NCI-H82 (cell line): Measurements from ENCODE around the gene HS6ST1.

Experiments
- DNase-seq: peaks from one replicate; lab custom pipeline; 2025; lab: John Stamatoyannopoulos, UW

HS6ST1 gene

GRCh38 chr2:128282246-128282975 lies 36.3 kb downstream of the HS6ST1 start:
- no peak for DNase-seq

DNA sequence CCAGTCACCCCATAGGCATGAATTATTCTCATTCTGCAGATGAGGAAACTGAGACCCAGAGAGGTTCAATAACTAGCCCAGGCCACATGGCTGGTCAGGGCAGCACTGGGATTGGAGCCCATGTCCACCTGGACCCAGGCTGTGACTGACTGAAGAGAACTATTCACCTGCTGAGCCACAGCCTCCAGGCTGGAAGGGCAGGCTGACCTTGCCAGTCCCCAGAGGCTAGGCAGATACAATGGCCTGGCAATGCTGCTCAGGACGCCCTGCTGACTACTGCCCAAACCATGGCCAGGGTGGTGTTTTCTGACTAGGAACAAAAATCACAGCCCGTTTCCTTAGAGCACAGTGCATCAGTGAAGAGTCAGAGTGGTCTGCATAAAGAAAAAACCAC lies 36.8 kb downstream of the HS6ST1 start:
- no peak for DNase-seq

- DNase-seq, result no peak
These were observed 37.8 kb downstream of the HS6ST1 start for GRCh38 chr2:128280901-128281321.

DNA sequence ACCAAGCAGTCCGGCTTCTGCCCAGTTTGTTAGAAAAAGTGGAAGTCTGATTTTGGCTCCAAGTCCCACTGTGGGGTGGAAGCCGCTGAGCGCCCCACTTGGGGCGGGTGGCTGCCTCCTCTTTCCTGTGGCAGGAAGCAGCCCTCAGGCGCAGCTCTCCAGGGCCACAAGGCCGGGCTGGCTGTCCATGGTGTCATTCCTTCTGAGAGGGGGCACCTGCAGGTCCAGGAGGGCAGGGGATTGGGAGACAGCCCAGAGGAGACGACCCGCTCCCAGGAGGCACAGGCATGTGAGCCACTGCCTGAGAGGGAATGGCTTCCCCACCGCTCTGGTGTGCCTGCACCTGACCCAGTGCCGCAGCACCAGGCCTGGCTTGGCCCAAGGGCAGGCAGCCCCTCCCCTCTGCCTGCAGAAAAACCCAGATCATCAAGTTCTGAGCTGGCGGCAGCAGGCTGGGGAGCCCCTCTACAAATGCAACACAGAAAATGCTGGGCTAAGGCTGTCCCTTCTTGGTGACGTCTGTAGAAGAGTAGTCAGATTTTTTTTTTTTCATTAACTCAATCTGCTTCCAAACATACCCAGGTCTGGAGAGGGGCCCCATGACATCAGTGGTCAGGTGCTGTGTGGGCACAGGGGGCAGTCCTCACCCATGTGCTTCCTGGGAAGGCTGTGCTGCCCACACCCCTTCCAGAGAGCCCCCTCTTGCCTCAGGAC lies 38.4 kb downstream of the HS6ST1 start:
- no peak for DNase-seq

- no peak for DNase-seq
These were observed 38.9 kb downstream of the HS6ST1 start for GRCh38 chr2:128279786-128280157.

DNA sequence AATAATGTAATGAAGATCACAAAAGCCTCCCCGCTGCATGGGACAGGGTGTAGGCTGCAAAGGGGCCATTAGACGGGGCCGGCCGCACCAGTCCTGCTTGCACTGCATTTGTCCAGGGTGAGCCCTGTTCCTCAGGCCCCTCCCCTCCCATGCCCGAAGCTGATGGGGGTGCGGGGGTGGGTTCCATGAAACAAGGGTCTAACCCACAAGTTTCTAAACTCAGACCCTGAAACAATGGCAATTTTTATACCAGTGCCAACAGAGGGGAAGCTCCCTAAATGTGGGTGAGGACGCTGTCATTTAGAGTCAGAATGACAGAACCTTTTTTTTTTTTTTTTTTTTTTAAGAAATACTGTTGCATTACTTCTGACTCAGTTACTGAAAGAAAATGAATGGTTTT lies 39.7 kb downstream of the HS6ST1 start:
- DNase-seq, result no peak

DNA sequence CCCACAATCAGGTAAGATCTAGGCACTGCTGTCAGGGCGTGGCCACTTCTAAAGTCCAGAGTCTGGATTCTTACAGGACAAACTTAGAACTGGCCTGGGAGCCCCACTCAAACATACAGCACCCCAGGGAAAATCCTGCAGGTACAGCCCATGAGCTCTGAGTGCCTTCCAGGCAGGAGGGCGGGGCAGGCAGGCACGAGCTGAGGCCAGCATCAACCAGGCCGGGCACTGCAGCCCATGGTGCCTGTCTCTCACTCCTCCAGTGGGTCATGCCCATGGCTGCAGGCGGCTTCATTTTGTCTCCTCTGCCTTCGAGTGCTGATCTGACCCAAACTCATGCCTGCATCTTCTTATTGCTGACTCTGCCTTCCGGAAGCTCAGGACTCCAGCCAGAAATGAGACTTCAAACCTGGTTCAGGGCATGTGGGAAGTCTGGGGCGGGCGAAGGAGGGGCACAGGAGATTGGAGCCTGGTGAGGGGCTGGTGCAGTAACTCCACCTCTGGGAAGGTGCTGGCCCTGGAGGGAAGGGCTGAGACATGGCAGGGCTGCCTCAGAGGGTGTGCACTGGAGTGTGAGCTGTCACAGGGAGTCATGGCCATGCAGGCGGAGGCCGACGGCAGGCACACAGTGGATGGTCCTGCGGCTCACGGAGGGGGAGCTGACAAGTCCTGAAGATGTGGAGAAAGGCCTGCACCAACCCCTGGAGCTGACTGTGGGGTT lies 40.5 kb downstream of the HS6ST1 start:
- DNase-seq, result no peak

DNA sequence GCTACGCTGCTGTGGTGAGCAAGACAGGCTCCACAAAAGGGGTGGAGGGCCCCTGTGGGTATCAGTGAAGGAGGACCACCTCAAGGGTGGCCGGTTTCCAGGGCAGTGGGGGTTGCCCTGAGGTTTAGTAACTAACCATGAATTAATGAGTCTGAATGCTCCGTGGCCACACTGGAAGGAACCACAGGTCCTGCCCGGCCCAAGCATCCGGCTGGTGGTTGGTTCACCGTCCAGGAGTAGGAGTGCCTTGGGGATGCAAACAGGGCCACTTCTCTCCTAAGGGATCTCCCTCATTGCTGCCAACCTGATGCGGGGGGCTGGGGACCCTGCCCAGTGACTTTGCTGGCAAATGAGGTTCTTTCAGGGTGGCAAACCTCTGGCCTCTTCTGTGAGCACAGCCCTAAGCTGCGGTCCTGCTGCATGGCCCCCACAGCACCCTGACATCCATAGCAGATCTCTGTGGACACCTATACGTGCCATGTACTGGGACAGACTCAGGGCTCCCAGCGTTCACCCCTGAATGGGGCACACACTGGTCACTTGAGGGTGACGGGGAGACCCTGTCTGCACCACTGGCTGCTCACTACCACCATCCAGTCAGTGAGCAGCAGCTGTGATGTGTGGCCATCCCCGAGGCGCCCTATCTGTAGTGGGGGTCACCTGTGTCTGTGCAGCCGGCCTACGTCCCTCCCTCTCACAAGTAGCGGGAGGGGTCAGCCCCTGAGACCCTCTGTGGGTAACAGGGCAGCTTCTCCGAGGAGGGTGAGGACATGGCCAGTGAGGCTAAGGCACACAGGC lies 41.6 kb downstream of the HS6ST1 start:
- no peak for DNase-seq

DNA sequence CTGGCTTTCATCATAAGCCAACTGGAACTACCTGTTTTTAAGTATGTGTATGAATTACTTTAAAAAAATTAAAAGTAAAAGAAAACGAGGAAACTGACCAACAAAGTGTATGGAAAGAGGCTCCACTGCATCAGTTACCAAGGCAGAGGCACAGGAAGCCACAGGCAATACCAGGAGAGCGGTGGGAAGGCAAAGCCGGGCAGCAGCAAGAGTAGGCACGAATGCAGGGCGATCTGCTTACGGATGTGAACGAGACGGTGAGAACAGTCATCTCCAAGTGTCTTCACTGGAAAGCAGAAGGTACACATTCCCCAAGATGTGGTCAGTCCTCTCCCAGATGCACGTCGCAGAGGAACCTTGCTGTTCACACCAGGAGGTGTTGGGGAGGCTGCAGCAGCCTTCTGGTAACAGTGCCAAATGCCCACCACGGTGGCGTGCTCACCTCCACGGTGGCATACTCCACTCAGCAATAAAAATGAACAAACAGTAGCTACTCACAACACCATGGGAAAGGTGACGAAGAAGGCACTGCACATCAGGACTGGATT lies 43.1 kb downstream of the HS6ST1 start:
- no peak for DNase-seq

GRCh38 chr2:128274218-128274617 lies 44.5 kb downstream of the HS6ST1 start:
- DNase-seq, result no peak

- DNase-seq, result no peak
These were observed 45.1 kb downstream of the HS6ST1 start for GRCh38 chr2:128273469-128274081.

DNA sequence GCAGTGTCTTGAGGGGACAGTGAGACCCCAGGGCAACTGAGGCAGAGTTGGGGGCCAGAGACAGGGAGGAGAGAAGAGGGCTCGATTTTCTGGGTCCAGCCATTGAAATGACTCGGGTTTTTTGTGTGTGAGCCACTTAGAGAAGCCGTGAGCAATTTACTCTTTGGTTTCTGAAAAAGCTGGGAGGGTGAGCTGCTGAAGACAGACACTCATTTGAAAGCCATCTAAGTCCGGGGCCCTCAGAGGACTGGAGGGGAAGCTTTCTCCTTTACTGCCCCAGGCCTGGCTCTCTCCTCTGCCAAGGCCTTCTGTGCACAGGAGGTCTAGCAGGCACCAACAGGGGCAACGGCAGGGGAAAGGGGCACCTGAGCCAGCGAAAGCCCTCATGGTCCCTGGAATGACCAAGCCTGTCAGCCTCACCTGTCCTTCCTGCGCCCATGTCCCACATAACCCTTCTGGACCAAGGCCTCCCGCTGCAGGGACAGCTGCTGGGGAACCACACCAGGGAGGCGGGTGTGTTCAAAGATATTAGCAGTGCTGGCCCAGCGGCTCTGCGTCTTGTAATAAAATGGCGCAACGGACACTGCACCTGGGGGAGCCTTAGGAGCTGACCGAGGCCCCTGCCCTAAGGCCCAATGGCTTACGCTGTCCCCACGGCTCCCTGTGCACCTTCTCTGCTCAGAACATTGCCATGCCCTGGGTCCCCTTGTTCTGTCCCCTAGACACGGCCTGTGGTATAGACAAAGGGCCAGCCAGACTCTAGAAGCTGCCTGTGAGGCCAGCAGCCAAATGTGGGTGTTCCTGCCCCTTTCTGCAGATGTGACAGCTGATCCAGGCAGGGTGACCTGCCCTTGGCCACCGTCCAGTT lies 45.8 kb downstream of the HS6ST1 start:
- no peak for DNase-seq

DNA sequence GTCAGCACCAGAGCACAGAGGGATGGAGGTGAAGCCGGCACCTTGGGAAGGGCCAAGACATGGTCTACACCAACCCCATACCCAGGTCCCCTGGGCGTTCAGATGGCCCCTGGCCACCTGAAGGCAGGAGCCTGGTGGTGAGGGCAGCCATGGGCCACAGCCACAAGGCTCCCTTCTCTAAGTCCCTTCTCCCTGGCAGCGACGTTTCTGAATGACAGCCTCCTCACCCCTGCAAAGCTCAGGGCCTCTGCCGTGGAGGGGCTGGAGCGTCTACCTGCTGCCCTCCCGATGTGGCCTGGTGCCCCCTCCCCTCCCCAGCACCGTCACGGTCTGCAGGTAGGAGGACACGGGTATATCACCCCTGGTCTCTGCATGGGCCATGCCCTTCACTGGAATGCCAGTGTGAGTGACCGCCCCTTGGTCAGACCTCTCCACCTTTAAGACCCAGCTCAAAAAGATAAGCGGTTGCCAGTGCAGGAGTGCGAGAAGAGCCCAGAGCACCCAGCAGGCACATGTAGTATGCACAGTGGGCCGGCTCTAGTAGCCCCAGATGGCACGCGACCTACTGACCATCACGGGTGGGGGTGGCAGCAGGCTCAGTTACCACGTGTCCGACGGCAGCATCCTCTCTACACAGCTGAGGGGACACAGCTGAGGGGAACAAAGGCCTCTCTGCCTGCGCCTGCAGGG lies 46.6 kb downstream of the HS6ST1 start:
- no peak for DNase-seq

- DNase-seq, result no peak
These were observed 47.1 kb downstream of the HS6ST1 start for GRCh38 chr2:128271597-128271910.

DNA sequence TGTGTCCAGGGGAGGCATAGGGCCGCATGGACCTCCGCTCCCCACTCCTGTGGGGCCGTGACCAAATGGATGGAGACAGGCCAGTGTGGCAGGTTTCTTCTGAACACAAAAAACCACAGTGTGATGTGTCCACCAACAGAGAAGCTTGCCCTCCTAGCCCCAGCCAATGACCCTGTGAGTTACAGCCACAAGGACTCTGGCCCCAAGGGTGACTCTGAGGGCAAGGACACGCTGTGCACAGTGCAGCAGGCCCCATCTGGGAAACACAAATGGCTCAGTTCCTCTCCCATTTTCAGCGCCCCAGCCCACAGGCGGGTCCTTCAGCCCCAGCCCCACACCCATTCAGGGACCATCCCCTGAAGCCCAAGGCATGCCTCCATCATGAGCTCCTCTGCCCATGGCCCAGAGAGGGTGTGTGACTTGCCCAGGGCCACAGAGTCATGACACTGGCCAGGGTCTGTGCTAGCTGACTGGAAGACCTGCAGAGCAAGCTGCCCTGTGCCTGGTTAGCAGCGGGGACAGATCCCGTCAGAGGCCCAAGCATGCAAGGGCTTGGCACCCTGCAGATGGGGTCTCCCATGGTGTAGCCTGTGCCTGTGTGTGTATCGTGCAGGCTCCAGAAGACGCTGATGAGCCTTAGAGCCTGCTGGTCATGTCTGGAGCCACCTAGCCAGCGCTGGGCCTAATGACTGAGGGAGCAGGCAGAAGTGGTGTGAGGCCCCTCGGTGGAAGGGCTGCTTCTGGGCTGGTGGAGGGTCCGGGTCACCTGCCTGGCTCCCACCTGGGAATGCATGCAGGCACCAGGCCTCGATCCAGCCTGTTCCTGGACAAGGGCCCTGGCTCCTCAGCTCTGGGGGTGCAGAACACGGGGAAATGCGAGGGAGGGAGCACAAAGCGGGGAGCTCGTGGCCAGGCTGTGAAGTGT lies 47.7 kb downstream of the HS6ST1 start:
- DNase-seq, result no peak

GRCh38 chr2:128269990-128270671 lies 48.5 kb downstream of the HS6ST1 start:
- no peak for DNase-seq

GRCh38 chr2:128269063-128269989 lies 49.3 kb downstream of the HS6ST1 start:
- DNase-seq, result no peak
